GM12801 (cell line): ENCODE results near the gene GATM.

Experiments used
- TF ChIP-seq, protein P1 (sequence below): IDR thresholded peaks from one replicate; pipeline ENCODE4 v1.5.1; 2011; ENCODE audit warnings: control low read depth; ENCODE audit not compliant: insufficient read length; ENCODE audit errors: extremely low read depth

Gene GATM

GRCh38 chr15:45363334-45363733, 15.0 kb downstream of the GATM start:
- TF ChIP-seq, protein P1, sequence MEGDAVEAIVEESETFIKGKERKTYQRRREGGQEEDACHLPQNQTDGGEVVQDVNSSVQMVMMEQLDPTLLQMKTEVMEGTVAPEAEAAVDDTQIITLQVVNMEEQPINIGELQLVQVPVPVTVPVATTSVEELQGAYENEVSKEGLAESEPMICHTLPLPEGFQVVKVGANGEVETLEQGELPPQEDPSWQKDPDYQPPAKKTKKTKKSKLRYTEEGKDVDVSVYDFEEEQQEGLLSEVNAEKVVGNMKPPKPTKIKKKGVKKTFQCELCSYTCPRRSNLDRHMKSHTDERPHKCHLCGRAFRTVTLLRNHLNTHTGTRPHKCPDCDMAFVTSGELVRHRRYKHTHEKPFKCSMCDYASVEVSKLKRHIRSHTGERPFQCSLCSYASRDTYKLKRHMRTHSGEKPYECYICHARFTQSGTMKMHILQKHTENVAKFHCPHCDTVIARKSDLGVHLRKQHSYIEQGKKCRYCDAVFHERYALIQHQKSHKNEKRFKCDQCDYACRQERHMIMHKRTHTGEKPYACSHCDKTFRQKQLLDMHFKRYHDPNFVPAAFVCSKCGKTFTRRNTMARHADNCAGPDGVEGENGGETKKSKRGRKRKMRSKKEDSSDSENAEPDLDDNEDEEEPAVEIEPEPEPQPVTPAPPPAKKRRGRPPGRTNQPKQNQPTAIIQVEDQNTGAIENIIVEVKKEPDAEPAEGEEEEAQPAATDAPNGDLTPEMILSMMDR = no peak

DNA sequence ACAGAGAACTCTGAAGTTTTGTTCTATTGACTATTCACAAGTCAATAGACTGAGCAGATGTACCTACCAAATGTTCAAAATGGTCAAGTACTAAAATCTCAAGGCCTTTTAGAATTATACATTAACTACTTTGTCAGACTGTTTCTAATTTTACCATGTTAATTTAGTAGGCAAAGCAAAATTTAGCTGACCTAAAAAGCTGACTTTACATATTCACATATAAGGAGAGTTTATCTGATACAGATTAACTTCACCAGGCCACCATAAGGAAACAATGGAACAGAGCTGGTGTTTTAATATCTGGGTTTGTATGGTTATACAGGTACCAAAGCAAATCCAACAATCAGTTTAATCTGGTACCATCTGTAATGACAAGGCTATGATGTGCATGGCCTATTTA, 15.9 kb downstream of the GATM start:
- TF ChIP-seq, protein P1 = no peak

GRCh38 chr15:45361878-45362277, 16.5 kb downstream of the GATM start:
- TF ChIP-seq, protein P1 = no peak

DNA sequence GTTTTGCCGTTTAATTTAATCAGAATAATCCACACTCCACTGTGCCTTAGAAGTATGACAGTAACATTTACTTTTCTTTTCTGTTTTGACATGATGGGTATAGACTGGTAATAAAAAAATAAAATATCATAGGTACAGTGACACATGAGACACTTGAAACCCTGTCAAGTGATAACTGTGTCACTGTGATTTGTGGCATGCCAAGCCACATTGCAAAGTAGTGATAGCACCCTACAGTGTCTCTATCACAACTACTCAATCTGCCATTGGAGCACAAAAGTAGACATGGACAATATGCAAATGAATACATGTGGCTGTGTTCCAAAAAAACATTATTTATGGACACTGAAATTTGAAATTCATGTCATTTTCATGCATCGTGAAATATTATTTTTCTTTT, 22.5 kb downstream of the GATM start:
- TF ChIP-seq, protein P1 = no peak

DNA sequence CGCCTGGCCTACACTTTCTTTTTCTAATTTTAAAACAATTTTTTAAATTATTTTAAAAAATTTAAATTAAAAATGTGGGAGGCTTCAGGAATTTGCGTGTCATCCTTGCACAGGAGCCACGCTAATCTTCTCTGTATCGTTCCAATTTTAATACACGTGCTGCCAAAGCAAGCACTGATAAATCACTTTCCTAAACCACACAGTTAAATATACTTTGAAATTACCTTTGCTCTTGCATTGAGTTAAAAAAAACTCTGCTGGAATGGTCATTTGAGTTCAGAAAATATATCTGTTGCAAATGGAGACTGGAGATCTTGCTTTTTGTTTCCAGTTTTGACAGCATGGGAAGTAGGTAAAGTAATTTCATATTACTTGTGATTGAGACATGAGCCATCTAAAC, 23.6 kb downstream of the GATM start:
- TF ChIP-seq, protein P1 = no peak

DNA sequence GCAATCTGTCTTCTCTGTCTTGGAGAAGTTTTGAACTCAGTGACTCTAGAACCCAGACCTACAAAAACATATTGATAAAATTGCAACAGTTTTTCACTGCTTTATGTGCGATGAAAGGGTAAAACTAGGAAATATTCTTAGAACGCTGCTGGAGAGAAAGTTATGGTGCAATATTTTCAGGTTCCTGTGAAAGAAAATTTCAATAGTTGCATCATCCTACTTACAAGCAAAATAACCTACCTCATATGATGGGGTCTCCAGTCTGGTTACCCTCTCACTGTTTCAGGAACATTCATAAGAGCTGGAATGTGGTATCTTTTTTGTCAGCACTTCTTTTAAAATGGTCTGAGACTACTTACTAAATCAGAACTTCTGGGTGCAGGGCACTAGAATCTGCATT, 27.1 kb downstream of the GATM start:
- TF ChIP-seq, protein P1 = no peak

DNA sequence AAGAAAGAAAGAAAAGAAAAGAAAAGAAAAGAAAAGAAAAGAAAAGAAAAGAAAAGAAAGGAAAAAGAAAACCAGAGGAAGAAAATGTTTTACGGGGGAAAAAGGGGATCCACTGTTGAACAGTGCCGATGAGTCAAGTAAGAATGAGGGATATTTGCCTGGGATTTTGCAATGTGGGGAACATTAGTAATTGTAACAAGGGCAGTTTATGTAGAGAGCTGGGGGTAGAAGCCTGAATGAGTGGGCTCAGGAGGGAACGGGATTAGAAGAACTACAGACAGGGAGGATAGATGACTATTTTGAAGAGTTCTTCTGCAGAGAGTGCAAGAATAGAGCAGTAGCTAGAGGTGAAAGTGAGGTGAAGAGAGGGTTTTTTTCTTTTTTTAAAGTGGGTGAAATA, 28.7 kb downstream of the GATM start:
- TF ChIP-seq, protein P1 = no peak

DNA sequence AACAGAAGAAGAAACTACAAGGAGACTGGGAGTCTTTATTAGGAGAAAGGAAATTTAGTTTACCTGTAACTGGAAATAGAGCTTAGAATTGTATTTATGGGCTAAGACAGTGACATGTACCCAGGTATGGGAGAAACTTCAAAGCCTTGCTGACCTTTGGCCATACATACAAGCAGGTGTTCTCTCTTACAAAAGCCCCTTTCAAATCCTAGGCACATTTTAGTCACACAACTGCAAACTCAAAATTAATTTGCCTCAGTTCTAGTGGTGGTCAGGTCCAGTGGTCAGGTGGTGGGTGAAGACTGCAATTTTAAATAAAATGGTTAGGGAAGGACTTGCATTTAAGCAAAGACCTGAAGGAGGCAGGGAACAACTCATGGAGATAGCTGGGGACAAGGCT, 30.4 kb downstream of the GATM start:
- TF ChIP-seq, protein P1 = no peak
